Astrocyte (in vitro differentiated cells and primary cell): ENCODE data around the gene SSBP1. TPM values are rescaled to one million over a fixed set of nuclear protein-coding genes. Genes with fewer than 3 reads are reported as not detected.

Experiments used
- DNase-seq: peaks from one replicate; pipeline ENCODE4 v3.0.0-alpha.2; 2010; ENCODE audit warnings: low read depth
- FAIRE-seq: peaks from 2 replicates; lab custom pipeline; 2011; peaks lifted over from hg19 to GRCh38; lab: Jason Lieb, UNC
- H2AFZ ChIP-seq: 2 replicates; pipeline ENCODE4 v1.6.0; 2012; ENCODE audit warnings: low read depth, low read length, inconsistent platforms
- H3K27ac ChIP-seq: 2 replicates; pipeline ENCODE4 v1.5.1; 2011; ENCODE audit warnings: low read depth, low read length, inconsistent platforms
- H3K27me3 ChIP-seq: 2 replicates; pipeline ENCODE4 v1.6.0; 2011; ENCODE audit warnings: low read length, inconsistent platforms; ENCODE audit not compliant: insufficient read depth
- H3K36me3 ChIP-seq: 2 replicates; pipeline ENCODE4 v1.5.1; 2011; ENCODE audit warnings: low read length, inconsistent platforms; ENCODE audit not compliant: insufficient read depth
- H3K4me1 ChIP-seq: 2 replicates; pipeline ENCODE4 v1.5.1; 2011; ENCODE audit warnings: low read length, inconsistent platforms; ENCODE audit not compliant: insufficient read depth
- H3K4me2 ChIP-seq: 2 replicates; pipeline ENCODE4 v1.6.0; 2012; ENCODE audit warnings: low read length, inconsistent platforms
- H3K4me3 ChIP-seq: 2 replicates; pipeline ENCODE4 v1.5.1; 2011; ENCODE audit warnings: low read depth, mild to moderate bottlenecking, low read length, inconsistent platforms; ENCODE audit not compliant: insufficient read depth
- H3K79me2 ChIP-seq: 2 replicates; pipeline ENCODE4 v1.6.0; 2012; ENCODE audit warnings: mild to moderate bottlenecking, low read length, inconsistent platforms; ENCODE audit not compliant: insufficient read depth
- H3K9ac ChIP-seq: 2 replicates; pipeline ENCODE4 v1.6.0; 2012; ENCODE audit warnings: mild to moderate bottlenecking, low read length, inconsistent platforms
- H3K9me3 ChIP-seq: 2 replicates; pipeline ENCODE4 v1.5.1; 2012; ENCODE audit warnings: low read depth, mild to moderate bottlenecking, low read length, inconsistent platforms; ENCODE audit not compliant: insufficient read depth
- H4K20me1 ChIP-seq: 2 replicates; pipeline ENCODE4 v1.6.0; 2012; ENCODE audit warnings: low read length, inconsistent platforms; ENCODE audit not compliant: insufficient read depth
- H3K27ac Mint-ChIP-seq: one replicate; pipeline ENCODE4 v1.8.0; 2021; ENCODE audit warnings: mild to moderate bottlenecking, mixed read lengths; ENCODE audit not compliant: unreplicated experiment
- H3K27me3 Mint-ChIP-seq: one replicate; pipeline ENCODE4 v1.8.0; 2021; ENCODE audit warnings: low read depth, mixed read lengths; ENCODE audit not compliant: unreplicated experiment
- H3K36me3 Mint-ChIP-seq: one replicate; pipeline ENCODE4 v1.8.0; 2021; ENCODE audit warnings: low read depth, mixed read lengths; ENCODE audit not compliant: unreplicated experiment
- H3K4me1 Mint-ChIP-seq: one replicate; pipeline ENCODE4 v1.8.0; 2021; ENCODE audit warnings: low read depth, mixed read lengths; ENCODE audit not compliant: unreplicated experiment
- H3K4me3 Mint-ChIP-seq: one replicate; pipeline ENCODE4 v1.8.0; 2021; ENCODE audit warnings: mild to moderate bottlenecking, moderate library complexity, mixed read lengths; ENCODE audit not compliant: unreplicated experiment
- H3K9me3 Mint-ChIP-seq: one replicate; pipeline ENCODE4 v1.8.0; 2021; ENCODE audit warnings: mild to moderate bottlenecking, mixed read lengths; ENCODE audit not compliant: unreplicated experiment
- CTCF ChIP-seq: IDR thresholded peaks from 2 replicates; pipeline ENCODE4 v1.5.1; 2011; ENCODE audit warnings: low read depth, mild to moderate bottlenecking, inconsistent platforms, low read length, moderate library complexity; ENCODE audit not compliant: insufficient read depth
- EZH2 ChIP-seq: IDR thresholded peaks from 2 replicates; pipeline ENCODE4 v1.6.1; 2012; ENCODE audit warnings: mild to moderate bottlenecking, low read length, inconsistent platforms; ENCODE audit not compliant: insufficient read depth
- total RNA-seq: library from RNA; stranded (reverse); gene quantifications from 2 replicates; pipeline ENCODE4 v1.2.1, GENCODE V29; 2021

SSBP1 gene
- total RNA-seq, 1 donor from 2014 or later: 146 TPM

- Mint-ChIP-seq H3K9me3 (no peaks in the 10 kb centered on the region), H3K36me3 (peaks cover under 1% of the 10 kb centered on the region), H3K27ac (no peak overlapping the region), H3K4me1 (peaks cover 7% of the 10 kb centered on the region), H3K4me3 (no peak overlapping the region), H3K27me3 (no peaks in the 10 kb centered on the region)
- no peak overlapping the region for H3K27ac ChIP-seq
- TF ChIP-seq EZH2 (no peak), CTCF (no peak)
- H3K4me2 ChIP-seq: no peak overlapping the region
- DNase-seq (no peak), FAIRE-seq (no peak)
- no peak overlapping the region for H3K4me3 ChIP-seq
- no peaks in the 10 kb centered on the region for H3K9me3 ChIP-seq
- no peak overlapping the region for H3K9ac ChIP-seq
- H3K36me3 ChIP-seq: no peaks in the 10 kb centered on the region
- peaks cover 28% of the 10 kb centered on the region for H3K79me2 ChIP-seq
- peaks cover 51% of the 10 kb centered on the region for H4K20me1 ChIP-seq
- no peak overlapping the region for H2AFZ ChIP-seq
- H3K27me3 ChIP-seq: no peaks in the 10 kb centered on the region
- H3K4me1 ChIP-seq: peaks cover 3% of the 10 kb centered on the region
Observed at GRCh38 chr7:141691961-141692360, 46.2 kb upstream of the SSBP1 start.

GRCh38 chr7:141693082-141693481, 45.1 kb upstream of the SSBP1 start:
- Histone ChIP-seq H3K79me2 (peaks cover 28% of the 10 kb centered on the region), H2AFZ (no peak overlapping the region), H3K9me3 (no peaks in the 10 kb centered on the region), H3K4me1 (peaks cover 13% of the 10 kb centered on the region), H3K27ac (no peak overlapping the region), H3K4me2 (no peak overlapping the region), H3K27me3 (no peaks in the 10 kb centered on the region), H4K20me1 (peaks cover 54% of the 10 kb centered on the region), H3K9ac (no peak overlapping the region), H3K4me3 (no peak overlapping the region), H3K36me3 (no peaks in the 10 kb centered on the region)
- no peaks in the 10 kb centered on the region for H3K27me3 Mint-ChIP-seq
- no peak for FAIRE-seq
- H3K9me3 Mint-ChIP-seq: no peaks in the 10 kb centered on the region
- peaks cover 2% of the 10 kb centered on the region for H3K36me3 Mint-ChIP-seq
- no peak for DNase-seq
- TF ChIP-seq CTCF: no peak
- peaks cover 18% of the 10 kb centered on the region for H3K4me1 Mint-ChIP-seq
- no peak overlapping the region for H3K4me3 Mint-ChIP-seq
- no peak overlapping the region for H3K27ac Mint-ChIP-seq

- no peak for TF ChIP-seq EZH2
- TF ChIP-seq CTCF: no peak
- no peak overlapping the region for H3K4me3 ChIP-seq
- H3K36me3 Mint-ChIP-seq: peaks cover 2% of the 10 kb centered on the region
- H3K27ac ChIP-seq: no peak overlapping the region
- no peak overlapping the region for H3K27ac Mint-ChIP-seq
- H3K4me3 Mint-ChIP-seq: no peak overlapping the region
- no peaks in the 10 kb centered on the region for H3K9me3 ChIP-seq
- no peaks in the 10 kb centered on the region for H3K27me3 ChIP-seq
- H3K36me3 ChIP-seq: no peaks in the 10 kb centered on the region
- H3K9ac ChIP-seq: no peak overlapping the region
- FAIRE-seq (no peak), DNase-seq (no peak)
- H3K4me2 ChIP-seq: no peak overlapping the region
- H3K79me2 ChIP-seq: peaks cover 35% of the 10 kb centered on the region
- H3K4me1 ChIP-seq: peaks cover 16% of the 10 kb centered on the region
- H4K20me1 ChIP-seq: peaks cover 48% of the 10 kb centered on the region
- H2AFZ ChIP-seq: no peak overlapping the region
- H3K9me3 Mint-ChIP-seq: no peaks in the 10 kb centered on the region
- H3K4me1 Mint-ChIP-seq: peaks cover 39% of the 10 kb centered on the region
- H3K27me3 Mint-ChIP-seq: no peaks in the 10 kb centered on the region
Observed at GRCh38 chr7:141695803-141696289, 42.3 kb upstream of the SSBP1 start.
